Kidney (tissue), 14 donors: Measurements from ENCODE around the gene ZCCHC2. TPM values are rescaled to one million over a fixed set of nuclear protein-coding genes. Genes with fewer than 3 reads are reported as not detected.

Experiments used
- DNase-seq, 5 donors: peaks; one replicate each; pipeline ENCODE4 v3.0.0-alpha.2; 2013 to 2020
- FAIRE-seq: peaks from 2 replicates; lab custom pipeline; 2012; peaks lifted over from hg19 to GRCh38; lab: Jason Lieb, UNC
- H3K27ac ChIP-seq, 2 donors: one replicate each; pipeline ENCODE4 v1.7.0; 2013; ENCODE audit warnings: low read depth in 2 of 2, low read length in 2 of 2, inconsistent platforms in 1 of 2
- H3K27me3 ChIP-seq: one replicate; pipeline ENCODE4 v1.7.1; 2013; ENCODE audit warnings: low read length, inconsistent platforms; ENCODE audit not compliant: control insufficient read depth, insufficient read depth
- H3K36me3 ChIP-seq, 3 donors: one replicate each; pipeline versions ENCODE4 v1.7.0 to v1.7.1; 2013; ENCODE audit warnings: low read length in 3 of 3, control low read depth in 1 of 3, inconsistent platforms in 1 of 3; ENCODE audit not compliant: insufficient read depth in 3 of 3, control insufficient read depth in 2 of 3
- H3K4me1 ChIP-seq, 3 donors: one replicate each; pipeline versions ENCODE4 v1.7.0 to v1.7.1; 2013; ENCODE audit warnings: low read length in 3 of 3, inconsistent platforms in 1 of 3, low read depth in 1 of 3; ENCODE audit not compliant: control insufficient read depth in 2 of 3, insufficient read depth in 2 of 3
- H3K4me3 ChIP-seq, 3 donors: one replicate each; pipeline versions ENCODE4 v1.7.0 to v1.8.1; 2013; ENCODE audit warnings: low read length in 3 of 3, control low read depth in 1 of 3, inconsistent platforms in 1 of 3
- H3K9ac ChIP-seq, 3 donors: one replicate each; pipeline versions ENCODE4 v1.7.0 to v1.7.1; 2013; ENCODE audit warnings: low read length in 3 of 3, control low read depth in 1 of 3, inconsistent platforms in 1 of 3
- H3K9me3 ChIP-seq, 3 donors: one replicate each; pipeline versions ENCODE4 v1.7.0 to v1.7.1; 2013; ENCODE audit warnings: low read length in 3 of 3, control low read depth in 1 of 3, inconsistent platforms in 1 of 3; ENCODE audit not compliant: control insufficient read depth in 2 of 3, insufficient read depth in 1 of 3
- intact Hi-C: fragments of 100-400 bp; cut with DNase I; formaldehyde crosslinking; loops from one replicate; pipeline ENCODE4 v1.11.1; 2022
- polyA plus RNA-seq: library from polyadenylated mRNA; stranded (reverse); fragments of 350-450 nt; fragmentation: Illumina TruSeq; extraction: RNeasy Lipid Tissue Mini Kit (QIAGEN cat#74804); gene quantifications from one replicate; pipeline ENCODE4 v1.2.3, GENCODE V29; 2014; ENCODE audit warnings: low read depth, low replicate concordance; ENCODE audit not compliant: insufficient read depth
- total RNA-seq: library from RNA; stranded (reverse); fragmentation: NEBNext Ultra II Directional; extraction: Animal tissue kit (Norgen Biotek cat#: 25700); gene quantifications from one replicate; pipeline ENCODE4 v1.2.1, GENCODE V29; 2021
- TF ChIP-seq, protein P1 (sequence below): IDR thresholded peaks from 3 replicates; pipeline ENCODE4 v1.5.1; 2012; ENCODE audit warnings: mild to moderate bottlenecking, moderate library complexity, borderline replicate concordance; ENCODE audit not compliant: insufficient read depth; ENCODE audit errors: extremely low read depth
- donor health status: control.
- donor health status: control.
- donor health status: control.
- donor health status: control.
- donor health status: control.
- donor health status: DM: yes; HTN: yes; CAD: no.
- donor health status: Normal renal cell carcinoma (clear cell type).

The ZCCHC2 gene
- total and polyA plus RNA-seq, 2 donors from 2014 or later = 5.5 to 22.1 TPM

DNA sequence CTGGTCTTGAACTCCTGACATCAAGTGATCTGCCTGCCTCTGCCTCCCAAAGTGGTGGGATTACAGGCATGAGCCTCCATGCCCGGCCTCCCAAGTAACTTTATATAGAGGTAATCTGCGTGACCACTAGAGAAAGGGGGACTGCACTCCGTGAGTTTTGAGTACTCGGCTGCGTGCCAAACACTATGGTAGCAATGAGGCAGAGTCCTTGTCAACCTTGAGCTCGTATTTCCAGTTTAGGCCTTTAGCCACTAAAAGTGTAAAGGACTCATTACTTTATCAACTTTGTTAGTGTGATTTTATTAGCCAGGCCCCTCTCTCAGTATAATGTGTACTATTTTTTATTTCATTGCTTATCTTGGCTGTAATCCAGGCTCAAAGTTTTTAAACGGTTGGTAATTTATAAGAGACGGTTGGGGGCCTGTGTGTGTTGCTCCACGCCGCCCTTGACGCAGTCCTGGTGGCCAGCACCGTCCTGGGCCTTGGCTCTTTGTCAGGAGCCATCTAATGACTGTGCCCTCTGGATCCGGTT lies 56.2 kb downstream of the ZCCHC2 start:
- no peak for FAIRE-seq
- Histone ChIP-seq H3K4me1 (peaks cover 0 to 2% (median 0%) of the 10 kb centered on the region in 3 donors), H3K27ac (peak overlapping the region in 1 of 2 donors; percentile 47), H3K9ac (no peak overlapping the region), H3K36me3 (peaks cover 0 to 19% (median 17%) of the 10 kb centered on the region in 3 donors), H3K4me3 (no peak overlapping the region), H3K27me3 (no peaks in the 10 kb centered on the region), H3K9me3 (no peaks in the 10 kb centered on the region)
- TF ChIP-seq, protein P1, sequence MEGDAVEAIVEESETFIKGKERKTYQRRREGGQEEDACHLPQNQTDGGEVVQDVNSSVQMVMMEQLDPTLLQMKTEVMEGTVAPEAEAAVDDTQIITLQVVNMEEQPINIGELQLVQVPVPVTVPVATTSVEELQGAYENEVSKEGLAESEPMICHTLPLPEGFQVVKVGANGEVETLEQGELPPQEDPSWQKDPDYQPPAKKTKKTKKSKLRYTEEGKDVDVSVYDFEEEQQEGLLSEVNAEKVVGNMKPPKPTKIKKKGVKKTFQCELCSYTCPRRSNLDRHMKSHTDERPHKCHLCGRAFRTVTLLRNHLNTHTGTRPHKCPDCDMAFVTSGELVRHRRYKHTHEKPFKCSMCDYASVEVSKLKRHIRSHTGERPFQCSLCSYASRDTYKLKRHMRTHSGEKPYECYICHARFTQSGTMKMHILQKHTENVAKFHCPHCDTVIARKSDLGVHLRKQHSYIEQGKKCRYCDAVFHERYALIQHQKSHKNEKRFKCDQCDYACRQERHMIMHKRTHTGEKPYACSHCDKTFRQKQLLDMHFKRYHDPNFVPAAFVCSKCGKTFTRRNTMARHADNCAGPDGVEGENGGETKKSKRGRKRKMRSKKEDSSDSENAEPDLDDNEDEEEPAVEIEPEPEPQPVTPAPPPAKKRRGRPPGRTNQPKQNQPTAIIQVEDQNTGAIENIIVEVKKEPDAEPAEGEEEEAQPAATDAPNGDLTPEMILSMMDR = no peak
- intact Hi-C loops = loop anchor here (10.0 kb wide), 1 partner anchor 144 kb away; no protein-coding TSS in a partner anchor
- peak in 2 of 5 donors; percentile 34 to 75 for DNase-seq

DNA sequence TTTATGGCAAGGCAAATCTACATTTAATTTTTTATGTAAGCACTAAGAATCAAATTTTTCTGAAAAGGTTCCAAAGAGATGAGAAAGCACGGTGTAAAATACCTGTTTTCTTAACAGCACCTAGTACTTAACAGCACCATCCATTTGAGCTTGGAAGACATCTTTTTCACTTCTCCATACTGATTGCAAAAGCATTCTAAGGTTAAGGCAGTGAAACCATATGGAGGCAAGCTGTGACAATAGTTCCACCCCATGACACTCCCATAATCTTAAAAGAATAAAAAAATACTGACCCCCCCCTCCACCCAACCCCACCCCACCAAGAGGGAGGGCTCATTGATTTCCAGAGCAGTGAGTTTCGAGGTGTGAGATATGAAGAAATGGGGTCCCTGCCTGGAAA lies 60.6 kb downstream of the ZCCHC2 start:
- Histone ChIP-seq H3K4me3 (no peak overlapping the region), H3K9me3 (no peaks in the 10 kb centered on the region), H3K36me3 (no peaks in the 10 kb centered on the region), H3K9ac (no peak overlapping the region), H3K4me1 (peaks cover 0 to 4% (median 0%) of the 10 kb centered on the region in 3 donors), H3K27me3 (no peaks in the 10 kb centered on the region), H3K27ac (no peak overlapping the region)
- no peak for DNase-seq
- TF ChIP-seq, protein P1 = no peak
- intact Hi-C loops = no loop called here
- FAIRE-seq = no peak

DNA sequence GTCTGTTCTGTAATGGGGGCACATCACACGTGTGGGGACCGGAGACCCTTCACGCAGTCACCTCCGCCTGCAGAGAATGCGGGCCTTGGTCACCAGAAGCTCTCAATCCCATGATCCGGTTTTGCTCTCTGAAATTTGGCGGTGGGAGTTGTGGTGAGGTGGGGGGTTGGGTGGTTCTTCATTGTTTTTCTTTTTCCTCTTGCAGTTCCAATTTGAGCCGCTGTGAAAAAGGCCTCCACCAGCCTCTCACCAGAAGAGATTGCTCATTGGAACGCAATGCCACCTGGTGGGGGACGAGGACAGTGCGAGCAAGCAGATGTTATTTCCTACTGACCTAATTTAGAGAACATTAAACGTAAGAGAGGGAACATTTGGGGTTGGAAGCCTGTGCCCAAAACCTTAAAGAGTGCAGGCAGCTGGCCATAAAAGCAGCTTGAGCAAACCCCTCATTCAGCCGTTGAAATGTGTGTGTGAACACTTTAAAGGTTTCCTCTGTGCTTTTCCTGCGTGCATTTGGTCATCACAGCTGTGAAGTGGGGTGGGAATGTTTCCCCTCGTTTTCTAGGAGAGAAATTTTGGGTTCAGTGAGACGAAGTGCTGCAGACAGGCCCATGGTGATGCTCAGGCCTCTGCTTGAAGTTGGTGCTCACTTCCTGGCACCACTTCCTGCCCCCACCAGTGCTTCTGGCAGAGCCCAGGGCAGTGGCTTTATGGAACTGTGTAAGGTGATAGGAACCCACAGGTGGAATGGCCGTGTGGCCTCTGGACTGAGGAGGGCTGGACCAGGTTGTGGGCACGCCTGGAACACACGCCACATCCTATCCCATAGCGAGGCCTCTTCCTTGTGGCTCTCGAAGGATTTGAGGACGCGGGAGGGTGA lies 61.7 kb downstream of the ZCCHC2 start:
- DNase-seq = peak; percentile 89 to 96 (median 90)
- Histone ChIP-seq H3K4me3 (peak overlapping the region in 1 of 3 donors; percentile 27), H3K4me1 (peaks cover 0 to 3% (median 0%) of the 10 kb centered on the region in 3 donors), H3K9ac (peak overlapping the region in 1 of 3 donors; percentile 15), H3K9me3 (no peaks in the 10 kb centered on the region), H3K27ac (no peak overlapping the region), H3K27me3 (no peaks in the 10 kb centered on the region), H3K36me3 (no peaks in the 10 kb centered on the region)
- peak; percentile 78 for FAIRE-seq
- TF ChIP-seq, protein P1 = peak; percentile 99
- intact Hi-C loops = no loop called here
